ENCODE results near the gene DLX3. TPM values are rescaled to one million over a fixed set of nuclear protein-coding genes. Genes with fewer than 3 reads are reported as not detected.
"Not testable (repeated sequence)": the region's sequence is repeated elsewhere in the genome, so short reads cannot be mapped to it uniquely, and the experiment has no call there.

Gene DLX3
- polyA plus RNA-seq (ENCODE audit: low read depth in 6 of 6): not detected

GRCh38 chr17:49995055-49995738 lies at the start of gene DLX3:
DLX3 (minus strand) TSS chr17:49995224; CDS start chr17:49994998, 226 bp downstream.
- H3K27me3 Mint-ChIP-seq: peaks cover 70 to 95% (median 90%) of the 10 kb centered on the region in 3 donors
- DNase-seq: no peak
- ATAC-seq (ENCODE audit: low read depth in 2 of 2): no peak
- H3K9me3 Mint-ChIP-seq: peaks cover 0 to 3% (median 0%) of the 10 kb centered on the region in 7 donors
- peak within 1 kb of the TSS; percentile 82 to 95 (median 90) for H3K4me3 Mint-ChIP-seq
- H3K4me1 Mint-ChIP-seq: peaks cover 35 to 36% (median 36%) of the 10 kb centered on the region in 3 donors
- H3K27ac Mint-ChIP-seq: peak within 1 kb of the TSS in 5 of 6 donors; percentile 34 to 94 (median 78)
- H3K36me3 Mint-ChIP-seq: peaks cover 0 to 20% of the 10 kb centered on the region in 2 donors

GRCh38 chr17:50044483-50044882 lies 49.5 kb upstream of the DLX3 start:
- ATAC-seq (ENCODE audit: low read depth in 2 of 2): no peak
- no peak overlapping the region for H3K27ac Mint-ChIP-seq
- peaks cover 0 to 3% (median 0%) of the 10 kb centered on the region in 7 donors for H3K9me3 Mint-ChIP-seq
- no peak overlapping the region for H3K4me3 Mint-ChIP-seq
- no peaks in the 10 kb centered on the region for H3K36me3 Mint-ChIP-seq
- peaks cover 24 to 80% (median 69%) of the 10 kb centered on the region in 3 donors for H3K27me3 Mint-ChIP-seq
- DNase-seq: no peak
- no peaks in the 10 kb centered on the region for H3K4me1 Mint-ChIP-seq

GRCh38 chr17:50043290-50044148 lies 48.5 kb upstream of the DLX3 start:
- Mint-ChIP-seq H3K27ac (no peak overlapping the region), H3K4me1 (no peaks in the 10 kb centered on the region), H3K36me3 (no peaks in the 10 kb centered on the region), H3K27me3 (peaks cover 24 to 73% (median 67%) of the 10 kb centered on the region in 3 donors), H3K4me3 (peak overlapping the region in 1 of 8 donors; percentile 73), H3K9me3 (peaks cover 0 to 3% (median 0%) of the 10 kb centered on the region in 7 donors)
- ATAC-seq (ENCODE audit: low read depth in 2 of 2) (no peak), DNase-seq (no peak)

GRCh38 chr17:50042211-50042610 lies 47.2 kb upstream of the DLX3 start:
- ATAC-seq (ENCODE audit: low read depth in 2 of 2) (no peak), DNase-seq (no peak)
- no peak overlapping the region for H3K4me3 Mint-ChIP-seq
- no peaks in the 10 kb centered on the region for H3K4me1 Mint-ChIP-seq
- peaks cover 0 to 3% (median 0%) of the 10 kb centered on the region in 7 donors for H3K9me3 Mint-ChIP-seq
- H3K27me3 Mint-ChIP-seq: peaks cover 29 to 68% (median 64%) of the 10 kb centered on the region in 3 donors
- H3K27ac Mint-ChIP-seq: no peak overlapping the region
- no peaks in the 10 kb centered on the region for H3K36me3 Mint-ChIP-seq

- H3K4me1 Mint-ChIP-seq; H3K36me3 Mint-ChIP-seq; DNase-seq; H3K4me3 Mint-ChIP-seq; ATAC-seq (ENCODE audit: low read depth in 2 of 2); H3K27ac Mint-ChIP-seq; H3K9me3 Mint-ChIP-seq: not testable (repeated sequence)
- peaks cover 29 to 69% (median 51%) of the 10 kb centered on the region in 3 donors for H3K27me3 Mint-ChIP-seq
These were observed 45.5 kb upstream of the DLX3 start for GRCh38 chr17:50040496-50040895.

- DNase-seq: no peak
- H3K4me1 Mint-ChIP-seq: no peaks in the 10 kb centered on the region
- peaks cover 26 to 66% (median 44%) of the 10 kb centered on the region in 3 donors for H3K27me3 Mint-ChIP-seq
- H3K4me3 Mint-ChIP-seq: no peak overlapping the region
- H3K9me3 Mint-ChIP-seq: peaks cover 0 to 3% (median 0%) of the 10 kb centered on the region in 7 donors
- no peak for ATAC-seq (ENCODE audit: low read depth in 2 of 2)
- no peak overlapping the region for H3K27ac Mint-ChIP-seq
- no peaks in the 10 kb centered on the region for H3K36me3 Mint-ChIP-seq
These were observed 44.0 kb upstream of the DLX3 start for GRCh38 chr17:50039058-50039457.

- no peaks in the 10 kb centered on the region for H3K4me1 Mint-ChIP-seq
- H3K36me3 Mint-ChIP-seq: no peaks in the 10 kb centered on the region
- H3K27me3 Mint-ChIP-seq: peaks cover 20 to 52% (median 33%) of the 10 kb centered on the region in 3 donors
- no peak overlapping the region for H3K4me3 Mint-ChIP-seq
- H3K9me3 Mint-ChIP-seq: peaks cover 0 to 3% (median 0%) of the 10 kb centered on the region in 7 donors
- DNase-seq: no peak
- H3K27ac Mint-ChIP-seq: no peak overlapping the region
- ATAC-seq (ENCODE audit: low read depth in 2 of 2): no peak
These were observed 42.5 kb upstream of the DLX3 start for GRCh38 chr17:50037321-50038107.

GRCh38 chr17:50036455-50037261 lies 41.6 kb upstream of the DLX3 start:
- Mint-ChIP-seq H3K27ac (peak overlapping the region in 1 of 6 donors; percentile 27), H3K4me3 (peak overlapping the region in 1 of 8 donors; percentile 3), H3K9me3 (peaks cover 0 to 3% (median 0%) of the 10 kb centered on the region in 7 donors), H3K36me3 (no peaks in the 10 kb centered on the region), H3K27me3 (peaks cover 20 to 48% (median 28%) of the 10 kb centered on the region in 3 donors), H3K4me1 (no peaks in the 10 kb centered on the region)
- ATAC-seq (ENCODE audit: low read depth in 2 of 2) (no peak), DNase-seq (no peak)

GRCh38 chr17:50035945-50036344 lies 40.9 kb upstream of the DLX3 start:
- Mint-ChIP-seq H3K27me3 (peaks cover 16 to 49% (median 26%) of the 10 kb centered on the region in 3 donors), H3K36me3 (no peaks in the 10 kb centered on the region), H3K4me1 (no peaks in the 10 kb centered on the region), H3K9me3 (peaks cover 0 to 3% (median 0%) of the 10 kb centered on the region in 7 donors), H3K4me3 (no peak overlapping the region), H3K27ac (peak overlapping the region in 1 of 6 donors; percentile 27)
- no peak for DNase-seq
- no peak for ATAC-seq (ENCODE audit: low read depth in 2 of 2)

- Mint-ChIP-seq H3K36me3 (no peaks in the 10 kb centered on the region), H3K4me3 (no peak overlapping the region), H3K27me3 (peaks cover 18 to 50% (median 25%) of the 10 kb centered on the region in 3 donors), H3K9me3 (peaks cover 0 to 1% (median 0%) of the 10 kb centered on the region in 7 donors), H3K4me1 (no peaks in the 10 kb centered on the region), H3K27ac (no peak overlapping the region)
- DNase-seq (no peak), ATAC-seq (ENCODE audit: low read depth in 2 of 2) (no peak)
These were observed 40.4 kb upstream of the DLX3 start for GRCh38 chr17:50035421-50035879.

GRCh38 chr17:50034498-50035364 lies 39.7 kb upstream of the DLX3 start:
- DNase-seq (no peak), ATAC-seq (ENCODE audit: low read depth in 2 of 2) (no peak)
- no peaks in the 10 kb centered on the region for H3K9me3 Mint-ChIP-seq
- H3K4me1 Mint-ChIP-seq: no peaks in the 10 kb centered on the region
- no peak overlapping the region for H3K4me3 Mint-ChIP-seq
- no peak overlapping the region for H3K27ac Mint-ChIP-seq
- no peaks in the 10 kb centered on the region for H3K36me3 Mint-ChIP-seq
- peaks cover 20 to 54% (median 26%) of the 10 kb centered on the region in 3 donors for H3K27me3 Mint-ChIP-seq

All from naive B cell (primary cell).